NCI-H1105 treated with DMSO at 0.1 percent for 48 hours (cell line): Measurements from ENCODE around the gene ENG.

Experiments
- DNase-seq: peaks from one replicate; lab custom pipeline; 2025; lab: John Stamatoyannopoulos, UW

Gene ENG

DNA sequence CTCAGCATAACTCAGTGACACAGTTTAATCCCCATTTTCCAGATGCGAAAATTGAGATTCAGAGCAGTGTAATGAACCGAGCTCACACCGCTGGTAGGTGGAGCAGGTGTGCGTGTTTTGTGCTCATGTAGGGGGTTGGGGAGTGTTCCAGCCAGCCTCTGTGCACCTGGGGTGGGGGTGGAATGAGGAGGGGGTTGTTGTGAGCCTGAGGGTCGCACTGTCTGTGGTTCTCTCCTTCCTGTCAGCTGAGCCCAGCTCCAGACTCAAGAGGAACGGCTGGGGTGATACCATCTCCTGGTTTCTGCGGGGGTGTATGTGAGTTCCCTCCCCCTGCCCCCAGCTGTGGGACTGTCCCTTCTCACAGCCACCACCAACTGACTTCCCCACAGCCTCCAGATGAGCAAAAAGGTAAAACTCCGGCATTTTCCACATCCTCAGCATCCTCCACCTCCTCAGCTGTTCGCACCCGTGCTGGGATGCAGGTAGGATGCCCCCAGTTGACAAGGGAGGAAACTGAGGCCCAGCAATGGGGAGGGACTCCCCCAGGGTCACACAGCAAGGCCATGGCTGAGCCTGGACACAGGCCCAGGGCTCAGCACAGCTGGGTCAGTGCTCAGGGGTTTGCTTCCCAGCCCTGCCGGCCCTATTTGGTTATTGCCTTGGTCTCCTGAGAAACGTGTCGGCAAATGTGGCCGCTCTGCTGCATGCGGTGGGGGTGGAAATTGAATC is 78.1 kb downstream of the ENG start:
- no peak for DNase-seq

DNA sequence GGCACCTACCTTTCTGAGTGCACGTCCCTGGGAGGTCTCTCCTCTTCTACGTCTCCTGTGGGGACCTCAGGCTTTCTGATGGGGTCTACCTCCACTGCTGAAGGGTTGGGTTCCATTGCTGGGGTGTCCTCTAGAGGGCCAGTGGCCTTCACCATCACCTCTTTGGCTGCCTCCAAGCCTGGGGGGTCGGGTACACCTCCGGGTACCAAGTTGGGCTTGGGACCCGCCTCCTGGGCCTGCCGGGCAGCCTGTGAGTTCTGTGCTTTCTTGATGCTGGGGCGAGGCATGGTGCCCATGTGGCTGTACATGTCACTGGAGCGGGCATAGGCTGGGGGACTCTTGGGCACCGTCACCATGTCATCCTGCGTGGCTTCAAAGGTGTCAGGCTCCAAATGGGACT is 80.5 kb downstream of the ENG start:
- DNase-seq, result no peak

DNA sequence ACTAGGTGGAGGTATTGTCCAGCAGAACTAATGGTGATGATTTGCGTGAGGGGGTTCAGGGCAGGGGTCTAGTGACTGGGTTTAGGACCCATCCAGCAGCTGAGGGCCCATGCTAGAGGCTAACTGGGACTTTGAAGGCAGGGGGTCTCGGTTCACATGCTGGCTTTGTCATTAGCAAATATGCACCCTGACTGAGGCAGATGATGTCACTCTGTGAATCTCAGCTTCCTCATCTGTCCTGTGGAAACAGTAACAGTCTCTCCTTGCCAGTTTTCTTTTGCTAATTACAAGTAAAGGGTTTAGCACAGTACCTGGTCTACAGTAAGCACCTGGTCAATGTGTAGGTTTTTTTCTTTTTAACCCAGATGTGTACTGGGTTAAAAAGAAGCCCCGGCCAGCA is 81.2 kb downstream of the ENG start:
- DNase-seq, result no peak

DNA sequence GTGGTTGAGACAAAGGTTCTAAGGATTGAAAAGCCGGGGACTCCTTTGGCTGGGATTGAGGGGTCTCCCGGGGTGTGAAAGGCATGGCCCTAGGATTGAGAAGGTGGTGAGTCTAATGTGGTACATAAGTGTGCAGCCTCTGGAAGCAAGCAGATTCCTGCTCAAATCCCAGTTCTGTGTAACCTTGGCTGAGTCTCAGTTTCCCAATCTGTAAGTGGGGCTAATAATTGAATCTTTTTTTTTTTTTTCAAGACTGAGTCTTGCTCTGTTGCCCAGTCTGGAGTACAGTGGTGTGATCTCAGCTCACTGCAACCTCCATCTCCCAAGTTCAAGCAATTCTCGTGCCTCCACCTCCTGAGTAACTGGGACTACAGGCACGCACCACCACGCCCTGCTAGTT is 81.9 kb downstream of the ENG start:
- DNase-seq, result no peak

DNA sequence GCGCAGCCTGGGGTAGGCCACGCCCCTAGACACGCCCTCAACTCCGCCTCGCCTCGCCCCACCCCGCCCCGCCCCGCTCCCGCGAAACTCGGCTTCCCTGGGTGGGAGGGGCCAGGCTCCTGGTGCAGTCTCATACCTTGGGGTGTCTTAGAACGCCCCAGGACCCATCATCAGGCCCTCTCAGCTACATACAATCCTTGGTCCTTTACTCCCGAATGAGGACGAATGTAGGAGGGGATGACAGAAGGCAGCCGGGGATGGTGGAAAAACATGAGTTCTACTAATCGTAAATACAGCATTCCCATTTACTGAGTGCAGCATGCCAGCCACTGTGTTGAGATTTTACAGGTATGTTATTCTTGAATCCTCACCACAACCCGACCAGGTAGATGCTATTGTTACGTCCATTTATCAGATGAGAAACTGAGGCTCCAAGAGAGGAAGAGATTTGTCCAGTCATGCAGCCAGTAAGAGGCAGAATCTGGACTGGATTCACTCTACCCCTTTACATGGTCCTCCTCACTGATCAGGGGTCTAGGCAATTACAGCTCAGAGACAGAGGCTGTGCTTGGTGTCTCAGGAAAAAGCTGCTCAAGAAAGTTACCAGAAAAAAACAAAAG is 82.8 kb downstream of the ENG start:
- no peak for DNase-seq

DNA sequence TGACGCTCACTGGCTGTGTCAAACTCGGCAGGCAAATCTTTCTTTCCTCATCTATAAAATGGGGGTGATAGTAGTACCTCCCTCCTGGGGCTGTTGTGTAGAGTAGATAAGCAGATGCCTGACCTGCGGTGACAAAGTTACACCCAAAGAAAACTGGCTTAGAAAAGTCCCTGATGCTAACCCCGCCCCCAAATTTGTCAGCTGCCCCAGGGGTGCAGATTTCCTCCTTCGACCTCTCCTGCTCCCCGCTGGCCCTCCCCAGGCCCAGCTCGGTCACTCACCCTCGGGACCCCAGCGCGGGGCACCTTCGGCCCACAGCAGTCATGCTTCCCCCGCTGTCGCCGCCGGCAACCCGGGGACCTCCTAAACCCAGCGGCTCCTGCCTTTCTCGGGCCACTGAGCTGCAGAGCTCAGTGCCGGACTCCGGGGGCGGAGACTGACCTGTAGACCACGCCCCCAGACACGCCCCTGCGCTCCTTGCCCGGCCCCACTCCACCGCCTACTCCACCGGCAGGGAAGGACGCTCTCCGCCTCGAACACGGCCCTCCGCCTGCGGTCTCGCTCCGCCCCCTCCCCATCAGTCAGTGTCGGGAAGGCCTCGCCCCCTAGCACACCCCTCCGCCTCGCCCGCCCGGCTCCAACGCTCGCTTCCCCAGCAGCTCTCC is 83.4 kb downstream of the ENG start:
- peak; percentile 93 for DNase-seq

DNA sequence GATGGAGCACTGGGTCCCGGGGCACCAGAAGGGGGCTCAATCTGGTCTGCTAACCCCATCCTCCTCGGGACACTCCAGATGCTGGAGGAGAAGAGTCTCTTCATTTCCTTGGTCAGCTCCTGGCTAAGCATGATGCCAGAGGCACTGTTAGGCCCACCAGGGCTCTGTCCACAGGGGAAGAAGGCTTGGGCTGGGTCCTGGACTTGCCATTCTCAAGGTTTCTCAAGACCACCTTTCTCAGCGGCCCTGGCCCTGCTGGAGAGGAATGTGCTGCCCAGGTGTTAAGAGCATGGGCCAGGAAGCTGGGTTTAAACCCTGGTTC is 83.9 kb downstream of the ENG start:
- DNase-seq, result no peak

DNA sequence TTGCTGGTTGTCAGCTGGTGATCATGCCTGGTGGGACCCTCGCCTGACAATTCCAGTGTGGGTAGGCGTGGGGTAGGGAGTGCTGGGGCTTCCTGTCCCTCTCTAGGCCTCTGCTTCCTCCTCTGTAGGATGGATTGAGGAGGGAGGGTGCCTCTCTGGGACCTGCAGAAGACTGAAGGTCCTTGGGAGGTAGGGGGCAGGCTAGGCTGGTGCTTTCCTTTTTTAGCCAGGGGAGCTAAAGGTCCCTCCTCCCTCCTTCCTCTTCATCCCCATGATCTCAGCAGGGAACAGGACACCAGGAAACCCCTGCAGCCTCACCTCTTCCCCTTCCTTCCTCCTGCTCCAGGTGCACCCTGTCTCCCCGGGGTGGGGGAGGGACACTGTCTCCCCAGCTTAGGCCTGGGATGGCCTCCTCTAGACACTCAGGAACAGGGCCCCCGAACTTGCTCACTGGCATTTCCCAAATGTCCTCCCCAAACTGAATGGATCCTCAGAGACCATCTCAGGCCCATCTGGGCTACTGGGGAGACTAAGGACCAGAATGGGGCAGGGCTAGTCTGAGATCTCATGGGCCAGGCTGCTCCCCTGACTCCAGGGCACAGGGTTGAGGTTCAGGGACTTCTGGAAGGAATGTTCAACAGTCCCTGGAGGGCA is 84.4 kb downstream of the ENG start:
- no peak for DNase-seq

DNA sequence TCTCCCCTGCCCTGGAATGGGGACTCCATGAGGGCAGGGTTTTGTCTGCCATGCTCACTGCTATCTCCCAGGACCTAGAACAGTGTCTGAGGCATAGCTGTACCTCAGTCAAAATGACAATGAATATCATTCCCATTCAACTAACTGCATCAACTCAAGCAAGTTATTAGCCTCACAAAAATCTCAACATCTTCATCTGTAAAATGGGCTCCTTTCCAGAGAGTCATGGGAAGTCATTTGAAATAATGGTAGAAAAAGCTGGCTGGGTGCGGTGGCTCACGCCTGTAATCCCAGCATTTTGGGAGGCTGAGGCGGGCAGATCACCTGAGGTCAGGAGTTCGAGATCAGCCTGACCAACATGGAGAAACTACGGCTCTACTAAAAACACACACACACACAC is 85.4 kb downstream of the ENG start:
- DNase-seq, result no peak

DNA sequence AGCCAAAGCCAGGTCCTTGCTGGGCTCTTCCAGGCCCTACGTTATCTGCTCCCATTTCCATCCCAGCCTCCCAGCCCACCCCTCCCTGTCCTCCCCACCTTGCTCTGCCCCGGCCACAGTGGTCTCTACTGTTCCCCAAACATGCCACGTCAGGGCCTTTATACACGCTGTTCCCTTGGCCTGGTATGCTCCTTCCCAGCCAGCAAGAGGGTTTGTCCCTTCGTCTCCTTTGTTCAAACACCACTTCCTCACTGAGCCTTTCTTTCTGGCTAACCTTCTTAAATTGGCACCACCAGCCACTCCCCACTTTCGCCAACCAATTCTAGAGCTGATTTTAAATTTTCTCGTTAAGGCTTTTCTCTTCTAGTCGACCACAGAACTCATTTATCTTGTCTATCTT is 85.8 kb downstream of the ENG start:
- no peak for DNase-seq

DNA sequence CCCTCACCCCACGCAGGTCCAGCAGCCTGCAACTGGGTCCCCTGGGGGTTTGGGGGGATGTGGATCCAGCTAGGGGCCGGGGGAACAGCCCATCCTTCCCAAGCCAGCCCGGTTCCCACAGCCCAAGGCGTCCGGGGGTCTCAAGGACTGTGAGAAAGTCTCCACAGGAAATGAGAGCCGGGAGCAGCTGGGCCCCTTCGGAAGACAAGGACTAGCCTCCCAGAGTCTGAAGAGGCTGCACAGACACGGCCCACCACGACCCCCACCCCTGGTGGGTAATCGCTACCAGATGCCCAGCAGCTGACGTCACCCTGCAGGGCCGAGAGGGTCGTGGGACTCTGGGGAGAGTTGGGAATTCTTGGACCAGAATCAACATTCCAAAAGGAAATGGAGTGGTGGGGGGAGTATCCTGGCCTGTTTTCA is 86.5 kb downstream of the ENG start:
- DNase-seq, result no peak

DNA sequence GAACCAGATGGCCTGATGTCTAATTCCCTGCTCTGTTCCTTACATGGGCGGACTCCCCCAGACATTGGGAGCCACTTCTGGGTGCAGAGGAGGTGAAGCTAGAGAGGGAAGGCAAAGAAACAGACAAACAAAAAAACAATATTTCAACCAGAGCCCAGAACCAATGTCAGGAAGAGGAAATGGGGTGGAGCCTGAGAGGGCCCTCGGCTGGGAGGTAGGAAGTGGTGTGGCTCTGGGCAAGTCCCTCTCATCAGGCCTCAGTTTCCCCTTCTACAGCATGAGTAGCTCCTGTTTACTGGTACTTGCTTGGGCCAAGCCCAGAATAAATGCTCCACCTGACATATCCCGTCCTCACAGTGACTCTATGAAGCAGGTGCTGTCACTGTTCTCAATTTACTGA is 87.0 kb downstream of the ENG start:
- DNase-seq, result no peak

DNA sequence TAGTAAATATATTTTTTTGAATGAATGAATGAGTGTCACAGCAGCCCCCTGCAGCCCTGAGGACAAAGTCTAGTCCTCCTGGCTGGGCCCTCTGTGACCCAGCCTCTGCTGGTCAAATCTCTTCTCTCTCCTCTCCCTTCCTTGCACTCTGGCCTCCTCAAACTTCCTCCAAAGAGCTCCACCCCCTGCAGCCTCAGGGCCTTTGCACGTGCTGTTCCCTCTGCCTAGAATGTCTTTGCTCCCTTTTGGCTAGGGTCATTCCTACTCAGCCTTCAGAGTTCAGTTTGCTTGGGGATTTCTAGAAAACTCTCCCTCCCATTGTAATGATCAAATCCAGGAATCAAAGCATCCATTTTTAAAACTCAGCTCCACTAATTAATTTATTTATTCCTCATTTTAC is 89.0 kb downstream of the ENG start:
- no peak for DNase-seq
